K562 treated with DMSO at 1 percent for 24 hours (cell line): ENCODE results near the gene MS4A14. TPM values are rescaled to one million over a fixed set of nuclear protein-coding genes. Genes with fewer than 3 reads are reported as not detected.

Experiments used
- total RNA-seq: library from RNA; unstranded; fragments of 300-600 nt; gene quantifications from 2 replicates; pipeline ENCODE4 v1.2.3, GENCODE V29; 2022; ENCODE audit warnings: low read depth; ENCODE audit not compliant: insufficient read depth

Gene MS4A14
- total RNA-seq: not detected in 2 replicates

GRCh38 chr11:60396382-60396781 lies at the start of gene MS4A14:
MS4A14 (plus strand) TSS chr11:60396459; CDS start chr11:60396579, 120 bp downstream.

DNA sequence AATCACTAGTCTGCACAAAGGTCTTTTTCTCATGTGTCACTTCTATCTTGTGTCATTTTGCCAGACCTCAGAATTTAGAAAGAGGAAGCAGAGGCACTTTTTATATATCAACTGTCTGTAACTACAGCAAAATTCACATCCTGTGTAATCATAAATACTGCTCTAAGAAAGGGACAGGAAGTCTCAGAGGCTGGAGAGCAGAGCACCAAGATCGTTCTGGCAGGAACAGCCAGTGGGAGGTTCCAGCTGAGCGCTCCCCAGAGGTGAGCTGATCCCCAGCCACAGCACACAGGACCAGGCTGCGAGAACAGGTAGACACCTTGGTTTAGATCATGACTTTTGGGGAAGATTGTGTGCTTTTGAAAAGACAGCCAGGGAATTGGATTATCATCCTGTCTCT lies 17.9 kb upstream of the MS4A14 start, which contains the start of gene MS4A7:
TSS of gene MS4A7 (plus strand) at position 179 of the 400 bp plus-strand sequence. CDS start 4,610 bp downstream, outside the sequence.

DNA sequence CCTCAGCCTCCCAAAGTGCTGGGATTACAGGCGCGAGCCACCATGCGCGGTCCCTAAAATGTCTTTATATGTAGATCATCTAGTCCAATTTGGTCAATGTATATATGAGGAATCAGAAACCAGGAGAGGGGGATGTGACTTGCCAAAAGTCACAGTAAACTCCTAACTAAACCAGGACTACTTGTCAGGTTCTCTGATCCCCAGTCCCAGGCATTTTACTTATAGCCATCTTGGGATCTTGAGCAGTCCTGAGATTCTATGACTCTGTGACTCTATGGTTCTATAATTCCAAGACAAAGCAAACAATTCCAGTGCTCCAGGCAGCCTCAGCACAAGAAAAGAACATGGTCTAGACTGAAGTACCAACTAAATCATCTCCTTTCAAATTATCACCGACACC lies 33.0 kb downstream of the MS4A14 start, which contains the start of gene MS4A5:
TSS of gene MS4A5 (plus strand) at position 301 of the 400 bp plus-strand sequence. CDS start 103 bp downstream, outside the sequence.

DNA sequence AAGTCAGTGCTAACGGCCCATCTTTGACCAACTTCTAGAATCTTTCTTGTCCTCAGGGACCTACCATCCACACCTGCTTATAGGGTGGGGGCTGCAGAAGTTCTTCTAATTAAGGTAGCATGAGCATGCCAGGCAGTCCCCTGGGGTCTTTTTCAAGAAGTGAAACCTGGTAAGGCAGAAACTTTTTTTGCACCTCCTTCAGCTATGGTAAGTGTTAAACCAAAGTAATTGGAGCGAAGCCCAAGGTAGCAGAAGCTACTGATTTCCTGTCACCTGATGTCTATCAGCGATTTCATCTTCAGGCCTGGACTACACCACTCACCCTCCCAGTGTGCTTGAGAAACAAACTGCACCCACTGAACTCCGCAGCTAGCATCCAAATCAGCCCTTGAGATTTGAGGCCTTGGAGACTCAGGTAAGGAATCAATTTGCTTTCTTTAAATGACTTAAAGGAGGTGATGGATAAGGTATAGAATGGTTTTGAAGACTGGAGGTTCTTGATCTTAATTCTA lies 59.3 kb downstream of the MS4A14 start, which contains the start of gene MS4A1:
TSS of gene MS4A1 (plus strand) at position 317 of the 512 bp plus-strand sequence. CDS start 6,528 bp downstream, outside the sequence.

Other genes starting within 250 kb of the MS4A14 start
- gene MS4A6A, start 213.4 kb upstream of the MS4A14 start, total RNA-seq: not detected in 2 replicates
- gene MS4A4E, start 153.3 kb upstream of the MS4A14 start, total RNA-seq: not detected in 2 replicates
- gene MS4A4A, start 115.8 kb upstream of the MS4A14 start, total RNA-seq: 0.29 TPM in 1 of 2 replicates, not detected in the other
- not detected in 2 replicates for gene MS4A6E, start 69.2 kb upstream of the MS4A14 start, total RNA-seq
- not detected in 2 replicates for gene MS4A7, start 17.9 kb upstream of the MS4A14 start, total RNA-seq
- gene MS4A5, start 33.1 kb downstream of the MS4A14 start, total RNA-seq: not detected in 2 replicates
- not detected in 2 replicates for gene MS4A1, start 59.4 kb downstream of the MS4A14 start, total RNA-seq
- gene MS4A12, start 96.3 kb downstream of the MS4A14 start, total RNA-seq: not detected in 2 replicates
- not detected in 2 replicates for gene MS4A13, start 118.9 kb downstream of the MS4A14 start, total RNA-seq